OCI-LY3 (cell line): ENCODE data around the gene SNAP47.

ENCODE experiments used
- CTCF ChIP-seq: fragments of 200-600, 300-600 bp; sonication (generic); IDR thresholded peaks from 2 replicates; pipeline ENCODE4 v1.5.1; 2014; ENCODE audit warnings: antibody characterized with exemption, low read length, low read depth
- EZH2phosphoT487 ChIP-seq: fragments of 200-600 bp; shearing (Covaris generic); IDR thresholded peaks from 2 replicates; pipeline ENCODE4 v1.6.1; 2018; ENCODE audit warnings: antibody characterized with exemption, mixed run types, low read depth

GRCh38 chr1:227797144-227797543 is 61.9 kb downstream of the SNAP47 start:
- no peak for TF ChIP-seq CTCF
- no peak for TF ChIP-seq EZH2phosphoT487
